ENCODE measurements around the gene DNAJC16.
A peak's percentile ranks its signal among the peaks of the same experiment; 100 is the strongest.

DNAJC16 gene

GRCh38 chr1:15575549-15576150 is 49.0 kb downstream of the DNAJC16 start:
- Histone ChIP-seq H3K4me3 (ENCODE audit: low read length in 2 of 2) (no peak overlapping the region), H3K36me3 (replicated peaks in 1 of 2; ENCODE audit: control insufficient read depth in 2 of 2, insufficient read depth in 2 of 2, low read length in 2 of 2) (peaks cover 2 to 22% of the 10 kb centered on the region in 2 donors), H3K23ac (ENCODE audit: low read depth, low read length, poor library complexity) (no peak overlapping the region), H4K8ac (ENCODE audit: low read depth, low read length) (no peak overlapping the region), H3K18ac (ENCODE audit: low read length) (no peak overlapping the region), H2AFZ (ENCODE audit: low read length) (no peak overlapping the region), H3K4ac (ENCODE audit: low read length) (no peak overlapping the region), H3K9me3 (replicated peaks in 1 of 2; ENCODE audit: control insufficient read depth in 2 of 2, insufficient read depth in 1 of 2, low read depth in 1 of 2, low read length in 2 of 2) (no peaks in the 10 kb centered on the region), H2AK5ac (ENCODE audit: low read depth, low read length) (no peak overlapping the region), H3K27me3 (ENCODE audit: control insufficient read depth in 3 of 3, insufficient read depth in 3 of 3, low read depth in 1 of 3, low read length in 3 of 3) (no peaks in the 10 kb centered on the region), H3K4me2 (ENCODE audit: insufficient read depth, low read length, poor library complexity, severe bottlenecking) (no peak overlapping the region), H3K4me1 (ENCODE audit: control insufficient read depth in 2 of 2, insufficient read depth in 1 of 2, low read depth in 1 of 2, low read length in 2 of 2) (peaks cover 3 to 13% of the 10 kb centered on the region in 2 donors), H2BK15ac (ENCODE audit: low read length) (no peak overlapping the region), H2BK120ac (ENCODE audit: low read depth, low read length) (no peak overlapping the region), H3K14ac (ENCODE audit: low read length) (no peak overlapping the region), H3K9ac (ENCODE audit: low read depth, low read length, poor library complexity) (no peak overlapping the region), H4K91ac (ENCODE audit: low read depth, low read length, poor library complexity) (no peak overlapping the region), H3K79me1 (ENCODE audit: low read depth, low read length) (no peaks in the 10 kb centered on the region), H2BK12ac (ENCODE audit: low read length) (no peak overlapping the region), H2BK5ac (ENCODE audit: low read length) (no peak overlapping the region), H3K27ac (replicated peaks; ENCODE audit: low read length) (no peak overlapping the region)
- no CpG with 5 or more reads among the region's 7 CpGs for WGBS, 2 donors (ENCODE audit: extremely low coverage in 2 of 2, insufficient read length in 2 of 2, insufficient replicate concordance in 1 of 2)
- no peak for DNase-seq (ENCODE audit: low spot score)

GRCh38 chr1:15577691-15578090 is 51.0 kb downstream of the DNAJC16 start:
- H2AK5ac ChIP-seq (ENCODE audit: low read depth, low read length): no peak overlapping the region
- H2BK120ac ChIP-seq (ENCODE audit: low read depth, low read length): no peak overlapping the region
- H3K9ac ChIP-seq (ENCODE audit: low read depth, low read length, poor library complexity): no peak overlapping the region
- no peak overlapping the region for H3K14ac ChIP-seq (ENCODE audit: low read length)
- no peak for DNase-seq (ENCODE audit: low spot score)
- H3K4ac ChIP-seq (ENCODE audit: low read length): no peak overlapping the region
- H3K27me3 ChIP-seq (ENCODE audit: control insufficient read depth in 3 of 3, insufficient read depth in 3 of 3, low read depth in 1 of 3, low read length in 3 of 3): no peaks in the 10 kb centered on the region
- H3K23ac ChIP-seq (ENCODE audit: low read depth, low read length, poor library complexity): no peak overlapping the region
- peaks cover 3 to 13% of the 10 kb centered on the region in 2 donors for H3K4me1 ChIP-seq (ENCODE audit: control insufficient read depth in 2 of 2, insufficient read depth in 1 of 2, low read depth in 1 of 2, low read length in 2 of 2)
- peaks cover 2 to 10% of the 10 kb centered on the region in 2 donors for H3K36me3 ChIP-seq (replicated peaks in 1 of 2; ENCODE audit: control insufficient read depth in 2 of 2, insufficient read depth in 2 of 2, low read length in 2 of 2)
- no peaks in the 10 kb centered on the region for H3K79me1 ChIP-seq (ENCODE audit: low read depth, low read length)
- H3K4me3 ChIP-seq (ENCODE audit: low read length in 2 of 2): no peak overlapping the region
- H4K91ac ChIP-seq (ENCODE audit: low read depth, low read length, poor library complexity): no peak overlapping the region
- H3K18ac ChIP-seq (ENCODE audit: low read length): no peak overlapping the region
- H3K9me3 ChIP-seq (replicated peaks in 1 of 2; ENCODE audit: control insufficient read depth in 2 of 2, insufficient read depth in 1 of 2, low read depth in 1 of 2, low read length in 2 of 2): no peaks in the 10 kb centered on the region
- no peak overlapping the region for H3K4me2 ChIP-seq (ENCODE audit: insufficient read depth, low read length, poor library complexity, severe bottlenecking)
- no peak overlapping the region for H4K8ac ChIP-seq (ENCODE audit: low read depth, low read length)
- H2BK15ac ChIP-seq (ENCODE audit: low read length): no peak overlapping the region
- H3K27ac ChIP-seq (replicated peaks; ENCODE audit: low read length): no peak overlapping the region
- no CpG with 5 or more reads among the region's 4 CpGs for WGBS, 2 donors (ENCODE audit: extremely low coverage in 2 of 2, insufficient read length in 2 of 2, insufficient replicate concordance in 1 of 2)
- no peak overlapping the region for H2AFZ ChIP-seq (ENCODE audit: low read length)
- no peak overlapping the region for H2BK12ac ChIP-seq (ENCODE audit: low read length)
- H2BK5ac ChIP-seq (ENCODE audit: low read length): no peak overlapping the region

- no peak for DNase-seq (ENCODE audit: low spot score)
- WGBS, 2 donors (ENCODE audit: extremely low coverage in 2 of 2, insufficient read length in 2 of 2, insufficient replicate concordance in 1 of 2): no CpG with 5 or more reads among the region's 16 CpGs
- peak overlapping the region; percentile 35 for H2BK15ac ChIP-seq (ENCODE audit: low read length)
- H3K23ac ChIP-seq (ENCODE audit: low read depth, low read length, poor library complexity): no peak overlapping the region
- no peaks in the 10 kb centered on the region for H3K9me3 ChIP-seq (replicated peaks in 1 of 2; ENCODE audit: control insufficient read depth in 2 of 2, insufficient read depth in 1 of 2, low read depth in 1 of 2, low read length in 2 of 2)
- peaks cover 2 to 10% of the 10 kb centered on the region in 2 donors for H3K36me3 ChIP-seq (replicated peaks in 1 of 2; ENCODE audit: control insufficient read depth in 2 of 2, insufficient read depth in 2 of 2, low read length in 2 of 2)
- H3K4me1 ChIP-seq (ENCODE audit: control insufficient read depth in 2 of 2, insufficient read depth in 1 of 2, low read depth in 1 of 2, low read length in 2 of 2): peaks cover 3 to 13% of the 10 kb centered on the region in 2 donors
- no peak overlapping the region for H3K14ac ChIP-seq (ENCODE audit: low read length)
- no peaks in the 10 kb centered on the region for H3K79me1 ChIP-seq (ENCODE audit: low read depth, low read length)
- H2BK120ac ChIP-seq (ENCODE audit: low read depth, low read length): no peak overlapping the region
- peak overlapping the region; percentile 67 for H2AK5ac ChIP-seq (ENCODE audit: low read depth, low read length)
- H2AFZ ChIP-seq (ENCODE audit: low read length): peak overlapping the region; percentile 25
- no peak overlapping the region for H3K4ac ChIP-seq (ENCODE audit: low read length)
- H4K8ac ChIP-seq (ENCODE audit: low read depth, low read length): no peak overlapping the region
- peak overlapping the region; percentile 17 for H3K27ac ChIP-seq (replicated peaks; ENCODE audit: low read length)
- no peak overlapping the region for H4K91ac ChIP-seq (ENCODE audit: low read depth, low read length, poor library complexity)
- no peaks in the 10 kb centered on the region for H3K27me3 ChIP-seq (ENCODE audit: control insufficient read depth in 3 of 3, insufficient read depth in 3 of 3, low read depth in 1 of 3, low read length in 3 of 3)
- H3K9ac ChIP-seq (ENCODE audit: low read depth, low read length, poor library complexity): no peak overlapping the region
- no peak overlapping the region for H3K4me3 ChIP-seq (ENCODE audit: low read length in 2 of 2)
- no peak overlapping the region for H3K4me2 ChIP-seq (ENCODE audit: insufficient read depth, low read length, poor library complexity, severe bottlenecking)
- H2BK5ac ChIP-seq (ENCODE audit: low read length): no peak overlapping the region
- H2BK12ac ChIP-seq (ENCODE audit: low read length): peak overlapping the region; percentile 5
- H3K18ac ChIP-seq (ENCODE audit: low read length): peak overlapping the region; percentile 86
Observed at GRCh38 chr1:15578921-15579682, 52.5 kb downstream of the DNAJC16 start.

- Histone ChIP-seq H3K9me3 (replicated peaks in 1 of 2; ENCODE audit: control insufficient read depth in 2 of 2, insufficient read depth in 1 of 2, low read depth in 1 of 2, low read length in 2 of 2) (no peaks in the 10 kb centered on the region), H3K18ac (ENCODE audit: low read length) (no peak overlapping the region), H3K4me3 (ENCODE audit: low read length in 2 of 2) (no peak overlapping the region), H3K27me3 (ENCODE audit: control insufficient read depth in 3 of 3, insufficient read depth in 3 of 3, low read depth in 1 of 3, low read length in 3 of 3) (peaks cover 0 to 3% (median 0%) of the 10 kb centered on the region in 3 experiments), H3K4me1 (ENCODE audit: control insufficient read depth in 2 of 2, insufficient read depth in 1 of 2, low read depth in 1 of 2, low read length in 2 of 2) (peaks cover 3 to 13% of the 10 kb centered on the region in 2 donors), H3K23ac (ENCODE audit: low read depth, low read length, poor library complexity) (no peak overlapping the region), H3K4ac (ENCODE audit: low read length) (no peak overlapping the region), H2AK5ac (ENCODE audit: low read depth, low read length) (no peak overlapping the region), H3K79me1 (ENCODE audit: low read depth, low read length) (no peaks in the 10 kb centered on the region), H2BK15ac (ENCODE audit: low read length) (no peak overlapping the region), H3K27ac (replicated peaks; ENCODE audit: low read length) (no peak overlapping the region), H2BK5ac (ENCODE audit: low read length) (no peak overlapping the region), H2AFZ (ENCODE audit: low read length) (peak overlapping the region; percentile 25), H2BK120ac (ENCODE audit: low read depth, low read length) (no peak overlapping the region), H3K14ac (ENCODE audit: low read length) (no peak overlapping the region), H3K4me2 (ENCODE audit: insufficient read depth, low read length, poor library complexity, severe bottlenecking) (no peak overlapping the region), H4K91ac (ENCODE audit: low read depth, low read length, poor library complexity) (no peak overlapping the region), H2BK12ac (ENCODE audit: low read length) (no peak overlapping the region), H3K9ac (ENCODE audit: low read depth, low read length, poor library complexity) (no peak overlapping the region), H3K36me3 (replicated peaks in 1 of 2; ENCODE audit: control insufficient read depth in 2 of 2, insufficient read depth in 2 of 2, low read length in 2 of 2) (peaks cover 2 to 8% of the 10 kb centered on the region in 2 donors), H4K8ac (ENCODE audit: low read depth, low read length) (no peak overlapping the region)
- no peak for DNase-seq (ENCODE audit: low spot score)
Observed at GRCh38 chr1:15579683-15580047, 53.0 kb downstream of the DNAJC16 start.

All from neuronal stem cell (in vitro differentiated cells).